GM12878 (cell line): ENCODE results near the gene TMEM17. TPM values are rescaled to one million over a fixed set of nuclear protein-coding genes. Genes with fewer than 3 reads are reported as not detected.

Source experiments
- ATAC-seq: fragments of 200-7000 bp; cut with Tn5 transposase; 3 replicates; pipeline ENCODE4 v1.9.1; 2020; ENCODE audit warnings: mild to moderate bottlenecking, moderate library complexity
- BruUV-seq: library from RNA; stranded (reverse); fragments of 400-500 nt; replicated peaks from 2 replicates; lab custom pipeline; 2021; lab: Mats Ljungman, UMichigan
- CTCF ChIA-PET: fragments of 300-600 bp; sonication (Branson Sonifier 250); formaldehyde crosslinking; extraction: SDS; loops from one replicate; lab custom pipeline; 2021; ENCODE audit warnings: inconsistent platforms; lab: Yijun Ruan, JAX
- POLR2A ChIA-PET: fragments of 350-600 bp; formaldehyde crosslinking; extraction: SDS; loops from one replicate; lab custom pipeline; 2021; ENCODE audit warnings: inconsistent platforms; lab: Charles Lee
- RAD21 ChIA-PET: fragments of 300-600 bp; sonication (Branson Sonifier 250); formaldehyde crosslinking; loops from one replicate; lab custom pipeline; 2023; ENCODE audit warnings: antibody characterized with exemption; ENCODE audit not compliant: unreplicated experiment; lab: Charles Lee
- SMC1A ChIA-PET: fragments of 300-600 bp; sonication (Branson Sonifier 250); formaldehyde crosslinking; loops from one replicate; lab custom pipeline; 2023; ENCODE audit not compliant: unreplicated experiment, uncharacterized antibody; lab: Charles Lee
- DNase-seq: peaks from one replicate; pipeline ENCODE4 v3.0.0-alpha.2; 2011; ENCODE audit warnings: low read depth, low spot score
- FAIRE-seq: peaks from 3 replicates; lab custom pipeline; 2011; peaks lifted over from hg19 to GRCh38; lab: Jason Lieb, UNC
- H2AFZ ChIP-seq: 2 replicates; pipeline ENCODE4 v1.6.0; 2011; ENCODE audit warnings: low read depth, low read length, control low read depth; ENCODE audit not compliant: control insufficient read depth
- H3K27ac ChIP-seq: 2 replicates; pipeline ENCODE4 v1.5.1; 2011; ENCODE audit warnings: control low read depth; ENCODE audit not compliant: control insufficient read depth, insufficient read depth
- H3K27me3 ChIP-seq, 2 experiments: replicated peaks in 1 of 2; 2 replicates each; pipeline versions ENCODE4 v1.6.0 to v1.6.1; 2011; ENCODE audit warnings: low read length in 1 of 2; ENCODE audit not compliant: control insufficient read depth in 2 of 2, insufficient read depth in 2 of 2
- H3K36me3 ChIP-seq, 2 experiments: 2 replicates each; pipeline ENCODE4 v1.5.1; 2011; ENCODE audit warnings: low read length in 1 of 2; ENCODE audit not compliant: control insufficient read depth in 2 of 2, insufficient read depth in 2 of 2
- H3K4me1 ChIP-seq: 2 replicates; pipeline ENCODE4 v1.6.1; 2011; ENCODE audit warnings: mild to moderate bottlenecking, low read length, moderate library complexity, mixed read lengths; ENCODE audit not compliant: control insufficient read depth, insufficient read depth
- H3K4me2 ChIP-seq: 2 replicates; pipeline ENCODE4 v1.6.0; 2011; ENCODE audit warnings: control low read depth; ENCODE audit not compliant: control insufficient read depth, insufficient read depth
- H3K4me3 ChIP-seq: fragments of 200-600 bp; sonication (generic); 2 replicates; pipeline ENCODE4 v1.5.1; 2016
- H3K79me2 ChIP-seq: 2 replicates; pipeline ENCODE4 v1.6.0; 2011; ENCODE audit warnings: low read length; ENCODE audit not compliant: control insufficient read depth, insufficient read depth
- H3K9ac ChIP-seq: 2 replicates; pipeline ENCODE4 v1.8.0; 2011; ENCODE audit warnings: low read length, control low read depth, mixed read lengths; ENCODE audit not compliant: control insufficient read depth, insufficient read depth
- H3K9me3 ChIP-seq: replicated peaks from 3 replicates; pipeline ENCODE4 v1.5.1; 2011; ENCODE audit warnings: mild to moderate bottlenecking, low read length; ENCODE audit not compliant: control insufficient read depth, insufficient read depth
- H4K20me1 ChIP-seq: 2 replicates; pipeline ENCODE4 v1.6.0; 2011; ENCODE audit not compliant: control insufficient read depth, insufficient read depth
- ATF2 ChIP-seq: IDR thresholded peaks from 2 replicates; pipeline ENCODE4 v1.6.1; 2012; ENCODE audit warnings: low read length, inconsistent platforms
- ELK1 ChIP-seq: IDR thresholded peaks from 2 replicates; pipeline ENCODE4 v1.6.1; 2012; ENCODE audit warnings: low read depth, low read length, improper control_type of control experiment
- EZH2 ChIP-seq: IDR thresholded peaks from 2 replicates; pipeline ENCODE4 v1.6.1; 2012; ENCODE audit warnings: low read depth, mild to moderate bottlenecking, control low read depth, inconsistent platforms, low read length, borderline replicate concordance; ENCODE audit not compliant: control insufficient read depth
- HDAC2 ChIP-seq: fragments of 200-600 bp; sonication (generic); IDR thresholded peaks from 2 replicates; pipeline ENCODE4 v1.6.1; 2017
- HDAC6 ChIP-seq: fragments of 200-600 bp; sonication (generic); IDR thresholded peaks from one replicate; pipeline ENCODE4 v1.8.0; 2017; ENCODE audit warnings: antibody characterized with exemption; ENCODE audit not compliant: unreplicated experiment
- HSF1 ChIP-seq: fragments of 150-350 bp; IDR thresholded peaks from 2 replicates; pipeline ENCODE4 v1.6.1; 2014; ENCODE audit warnings: mild to moderate bottlenecking, low read depth, low read length
- MAX ChIP-seq: IDR thresholded peaks from 2 replicates; pipeline ENCODE4 v1.6.1; 2012; ENCODE audit warnings: low read depth, low read length, improper control_type of control experiment
- NFYA ChIP-seq: IDR thresholded peaks from 2 replicates; pipeline ENCODE4 v1.6.1; 2011; ENCODE audit warnings: low read depth, mild to moderate bottlenecking, low read length, improper control_type of control experiment, borderline replicate concordance
- NR2C1 ChIP-seq: fragments of 450-650 bp; IDR thresholded peaks from 2 replicates; pipeline ENCODE4 v1.6.1; 2017; ENCODE audit warnings: antibody characterized with exemption, mild to moderate bottlenecking, moderate library complexity
- NR2F1 ChIP-seq: fragments of 450-650 bp; conservative IDR thresholded peaks from 2 replicates; pipeline ENCODE4 v1.6.1; 2017; ENCODE audit warnings: mild to moderate bottlenecking
- NRF1 ChIP-seq: conservative IDR thresholded peaks from 2 replicates; pipeline ENCODE4 v1.6.1; 2011; ENCODE audit warnings: mild to moderate bottlenecking, low read depth, low read length, improper control_type of control experiment
- RELA ChIP-seq: fragments of 450-650 bp; IDR thresholded peaks from 2 replicates; pipeline ENCODE4 v1.8.0; 2014; ENCODE audit warnings: borderline replicate concordance; ENCODE audit not compliant: partially characterized antibody
- RFX5 ChIP-seq: IDR thresholded peaks from 2 replicates; pipeline ENCODE4 v1.6.1; 2011; ENCODE audit warnings: low read depth, low read length, improper control_type of control experiment
- SP1 ChIP-seq: IDR thresholded peaks from one replicate; pipeline ENCODE4 v1.6.1; 2011; ENCODE audit warnings: low read depth, low read length
- SUZ12 ChIP-seq: fragments of 200-600 bp; sonication (generic); IDR thresholded peaks from one replicate; pipeline ENCODE4 v1.6.1; 2018; ENCODE audit warnings: antibody characterized with exemption, mild to moderate bottlenecking; ENCODE audit not compliant: unreplicated experiment
- ZNF217 ChIP-seq: fragments of 450-650 bp; IDR thresholded peaks from 2 replicates; pipeline ENCODE4 v1.6.1; 2017; ENCODE audit warnings: antibody characterized with exemption, mild to moderate bottlenecking
- WGBS: methylation state at CpG from one replicate; pipeline ENCODE4 v1.1.6; 2016; ENCODE audit warnings: low lambda C conversion rate; ENCODE audit not compliant: insufficient replicate concordance, insufficient coverage; ENCODE audit errors: missing lambda C conversion rate; 5-methylcytosine and 5-hydroxymethylcytosine counted together
- in situ Hi-C: fragments of 300-500 bp; cut with MboI; formaldehyde crosslinking; loops from 9 replicates; pipeline ENCODE4 v1.14.3; 2018; ENCODE audit warnings: mixed read lengths
- intact Hi-C: fragments of 100-400 bp; cut with micrococcal nuclease; formaldehyde crosslinking; loops from one replicate; pipeline ENCODE4 v1.14.2; 2022; ENCODE audit not compliant: unreplicated experiment
- polyA plus RNA-seq, 11 experiments: library from polyadenylated mRNA; depleted of rRNA in 4 of 11; unstranded in 6 of 11; stranded (reverse) in 5 of 11; fragments of >200 nt; fragmentation: Nextera tagmentation in 4 of 11; fragmentation: Illumina TruSeq in 1 of 11; extraction: Ambion mirVana in 4 of 11; extraction: Trizol in 1 of 11; gene quantifications; 1 replicate in 1 of 11; 2 replicates in 10 of 11; pipeline versions ENCODE4 v1.2.1 to v1.2.3, GENCODE V29; 2011 to 2016; ENCODE audit warnings: inconsistent platforms in 2 of 11, missing spikeins in 2 of 11, low read depth in 1 of 11
- total RNA-seq, 4 experiments: library from RNA; depleted of rRNA in 3 of 4; stranded (reverse); fragments of >200 nt in 3 of 4; fragmentation: Illumina TruSeq in 1 of 4; extraction: Trizol in 1 of 4; gene quantifications; 2 replicates each; pipeline versions ENCODE4 v1.2.1 to v1.2.3, GENCODE V29; 2013 to 2021

TMEM17 gene
- total and polyA plus RNA-seq, 10 of the 15 experiments (the other 5 are each of a cell fraction or from before 2014, with no cell fraction given) = 0.87 to 2.6 (median 1.4) TPM

GRCh38 chr2:62498739-62499138 lies 7.3 kb downstream of the TMEM17 start:
- intact Hi-C loops = no loop called here
- POLR2A ChIA-PET = no interaction called here
- Histone ChIP-seq H3K9ac (no peak overlapping the region), H3K27ac (no peak overlapping the region), H2AFZ (no peak overlapping the region), H3K27me3 (no peaks in the 10 kb centered on the region), H3K9me3 (no peaks in the 10 kb centered on the region), H3K79me2 (no peaks in the 10 kb centered on the region), H3K4me2 (no peak overlapping the region), H4K20me1 (no peaks in the 10 kb centered on the region), H3K36me3 (no peaks in the 10 kb centered on the region), H3K4me1 (no peaks in the 10 kb centered on the region), H3K4me3 (no peak overlapping the region)
- CTCF ChIA-PET = no interaction called here
- no peak for FAIRE-seq
- no peak for TF ChIP-seq ZNF217
- no TSS peak for BruUV-seq
- SMC1A ChIA-PET = no interaction called here
- no peak for ATAC-seq
- RAD21 ChIA-PET = no interaction called here
- in situ Hi-C loops = no loop called here
- no peak for DNase-seq

- H3K36me3 ChIP-seq = no peaks in the 10 kb centered on the region
- no peaks in the 10 kb centered on the region for H3K4me1 ChIP-seq
- intact Hi-C loops = no loop called here
- no peak overlapping the region for H3K27ac ChIP-seq
- H3K4me3 ChIP-seq = no peak overlapping the region
- no peaks in the 10 kb centered on the region for H4K20me1 ChIP-seq
- in situ Hi-C loops = no loop called here
- 47% methylated on average over 2 of the region's 2 CpGs for WGBS
- BruUV-seq = no TSS peak
- H3K9ac ChIP-seq = no peak overlapping the region
- no peaks in the 10 kb centered on the region for H3K79me2 ChIP-seq
- ATAC-seq (no peak), FAIRE-seq (no peak), DNase-seq (no peak)
- POLR2A ChIA-PET = no interaction called here
- no peak overlapping the region for H2AFZ ChIP-seq
- no peaks in the 10 kb centered on the region for H3K27me3 ChIP-seq
- SMC1A ChIA-PET = interaction anchor here (1.0 to 1.9 kb wide), 2 partner anchors 10 to 39 kb away, joined by 3 to 5 read pairs; no protein-coding TSS in a partner anchor
- CTCF ChIA-PET = interaction anchor here (0.7 kb wide), 1 partner anchor 463 kb away, joined by 3 read pairs; no protein-coding TSS in a partner anchor
- RAD21 ChIA-PET = no interaction called here
- no peaks in the 10 kb centered on the region for H3K9me3 ChIP-seq
- no peak overlapping the region for H3K4me2 ChIP-seq
- TF ChIP-seq MAX (no peak), NFYA (no peak), NRF1 (no peak), ATF2 (no peak), HDAC6 (no peak), SUZ12 (no peak), EZH2 (no peak), ELK1 (no peak), NR2C1 (no peak), NR2F1 (no peak), HDAC2 (no peak), SP1 (no peak), RFX5 (no peak), HSF1 (no peak), RELA (no peak)
Measured at GRCh38 chr2:62495761-62496160, 10.2 kb downstream of the TMEM17 start.
